Activated T-helper 2 cell treated with anti-CD3 and anti-CD28 coated beads, Interferon-gamma antibody, Interleukin-2, Interleukin-4, amounts not matched to agents 10 μg/mL and 5 μg/mL and 100 μg/mL, durations not matched to agents 14 hours and 24 hours and 36 hours (primary cell): ENCODE results near the gene IGSF1. TPM values are rescaled to one million over a fixed set of nuclear protein-coding genes. Genes with fewer than 3 reads are reported as not detected.

Source experiments
- DNase-seq: peaks from one replicate; pipeline ENCODE4 v3.0.0; 2021; ENCODE audit warnings: low spot score
- H3K27ac Mint-ChIP-seq: one replicate; pipeline ENCODE4 v1.8.0; 2021; ENCODE audit warnings: mixed read lengths
- H3K27me3 Mint-ChIP-seq: one replicate; pipeline ENCODE4 v1.8.0; 2021; ENCODE audit warnings: low read depth, mixed read lengths
- H3K36me3 Mint-ChIP-seq: one replicate; pipeline ENCODE4 v1.8.0; 2021; ENCODE audit warnings: low read depth, mixed read lengths
- H3K4me1 Mint-ChIP-seq: one replicate; pipeline ENCODE4 v1.8.0; 2021; ENCODE audit warnings: low read depth, mixed read lengths
- H3K4me3 Mint-ChIP-seq: one replicate; pipeline ENCODE4 v1.8.0; 2021; ENCODE audit warnings: low read depth, mild to moderate bottlenecking, moderate library complexity, mixed read lengths
- H3K9me3 Mint-ChIP-seq: one replicate; pipeline ENCODE4 v1.8.0; 2021; ENCODE audit warnings: mixed read lengths
- intact Hi-C: fragments of 100-400 bp; cut with micrococcal nuclease; formaldehyde crosslinking; loops from one replicate; pipeline ENCODE4 v1.15.1; 2023
- total RNA-seq: library from RNA; stranded (reverse); gene quantifications from 2 replicates; pipeline ENCODE4 v1.2.3, GENCODE V29; 2022

The IGSF1 gene
- total RNA-seq, 1 donor from 2014 or later, result 0.07 TPM

- H3K27me3 Mint-ChIP-seq, result no peaks in the 10 kb centered on the region
- H3K4me1 Mint-ChIP-seq, result no peaks in the 10 kb centered on the region
- DNase-seq, result no peak
- H3K9me3 Mint-ChIP-seq, result no peaks in the 10 kb centered on the region
- H3K36me3 Mint-ChIP-seq, result no peaks in the 10 kb centered on the region
- intact Hi-C loops, result no loop called here
- no peak overlapping the region for H3K4me3 Mint-ChIP-seq
- no peak overlapping the region for H3K27ac Mint-ChIP-seq
Observed at GRCh38 chrX:131298846-131299245, 9.7 kb upstream of the IGSF1 start.

GRCh38 chrX:131298036-131298435, 8.9 kb upstream of the IGSF1 start:
- no peaks in the 10 kb centered on the region for H3K4me1 Mint-ChIP-seq
- H3K27me3 Mint-ChIP-seq, result no peaks in the 10 kb centered on the region
- DNase-seq, result no peak
- intact Hi-C loops, result no loop called here
- no peak overlapping the region for H3K4me3 Mint-ChIP-seq
- no peaks in the 10 kb centered on the region for H3K36me3 Mint-ChIP-seq
- no peaks in the 10 kb centered on the region for H3K9me3 Mint-ChIP-seq
- no peak overlapping the region for H3K27ac Mint-ChIP-seq

- Mint-ChIP-seq H3K27me3 (peaks cover 10% of the 10 kb centered on the region), H3K4me3 (no peak overlapping the region), H3K27ac (no peak overlapping the region), H3K9me3 (no peaks in the 10 kb centered on the region), H3K4me1 (no peaks in the 10 kb centered on the region), H3K36me3 (no peaks in the 10 kb centered on the region)
- intact Hi-C loops, result no loop called here
- no peak for DNase-seq
Observed at GRCh38 chrX:131289527-131289926, 421 bp upstream of the IGSF1 start.

GRCh38 chrX:131288188-131288587, 918 bp downstream of the IGSF1 start:
- H3K27me3 Mint-ChIP-seq, result peaks cover 10% of the 10 kb centered on the region
- H3K9me3 Mint-ChIP-seq, result no peaks in the 10 kb centered on the region
- no peaks in the 10 kb centered on the region for H3K36me3 Mint-ChIP-seq
- H3K4me1 Mint-ChIP-seq, result no peaks in the 10 kb centered on the region
- H3K4me3 Mint-ChIP-seq, result no peak overlapping the region
- DNase-seq, result no peak
- intact Hi-C loops, result no loop called here
- no peak overlapping the region for H3K27ac Mint-ChIP-seq

- Mint-ChIP-seq H3K27me3 (peaks cover 10% of the 10 kb centered on the region), H3K4me1 (no peaks in the 10 kb centered on the region), H3K36me3 (no peaks in the 10 kb centered on the region), H3K9me3 (no peaks in the 10 kb centered on the region), H3K27ac (no peak overlapping the region), H3K4me3 (no peak overlapping the region)
- DNase-seq, result no peak
- intact Hi-C loops, result no loop called here
Observed at GRCh38 chrX:131287560-131288179, 1.4 kb downstream of the IGSF1 start.

- H3K27me3 Mint-ChIP-seq, result no peaks in the 10 kb centered on the region
- intact Hi-C loops, result no loop called here
- no peak overlapping the region for H3K4me3 Mint-ChIP-seq
- H3K9me3 Mint-ChIP-seq, result no peaks in the 10 kb centered on the region
- no peaks in the 10 kb centered on the region for H3K36me3 Mint-ChIP-seq
- H3K4me1 Mint-ChIP-seq, result no peaks in the 10 kb centered on the region
- no peak for DNase-seq
- H3K27ac Mint-ChIP-seq, result no peak overlapping the region
Observed at GRCh38 chrX:131279617-131280016, 9.5 kb downstream of the IGSF1 start.

GRCh38 chrX:131279197-131279596, 9.9 kb downstream of the IGSF1 start:
- no peaks in the 10 kb centered on the region for H3K9me3 Mint-ChIP-seq
- H3K27ac Mint-ChIP-seq, result no peak overlapping the region
- no peaks in the 10 kb centered on the region for H3K4me1 Mint-ChIP-seq
- no peak for DNase-seq
- intact Hi-C loops, result no loop called here
- no peak overlapping the region for H3K4me3 Mint-ChIP-seq
- no peaks in the 10 kb centered on the region for H3K36me3 Mint-ChIP-seq
- no peaks in the 10 kb centered on the region for H3K27me3 Mint-ChIP-seq

- intact Hi-C loops, result no loop called here
- Mint-ChIP-seq H3K4me3 (no peak overlapping the region), H3K4me1 (no peaks in the 10 kb centered on the region), H3K27ac (no peak overlapping the region), H3K36me3 (no peaks in the 10 kb centered on the region), H3K9me3 (no peaks in the 10 kb centered on the region), H3K27me3 (no peaks in the 10 kb centered on the region)
- DNase-seq, result no peak
Observed at GRCh38 chrX:131277543-131278136, 11.5 kb downstream of the IGSF1 start.

- no peak for DNase-seq
- no peaks in the 10 kb centered on the region for H3K9me3 Mint-ChIP-seq
- no peak overlapping the region for H3K4me3 Mint-ChIP-seq
- H3K27ac Mint-ChIP-seq, result no peak overlapping the region
- H3K4me1 Mint-ChIP-seq, result no peaks in the 10 kb centered on the region
- H3K36me3 Mint-ChIP-seq, result no peaks in the 10 kb centered on the region
- H3K27me3 Mint-ChIP-seq, result no peaks in the 10 kb centered on the region
- intact Hi-C loops, result no loop called here
Observed at GRCh38 chrX:131273011-131273410, 16.1 kb downstream of the IGSF1 start.

- DNase-seq, result no peak
Observed at GRCh38 chrX:131271826-131272225, 17.3 kb downstream of the IGSF1 start.

GRCh38 chrX:131271274-131271673, 17.8 kb downstream of the IGSF1 start:
- Mint-ChIP-seq H3K36me3 (no peaks in the 10 kb centered on the region), H3K4me3 (no peak overlapping the region), H3K4me1 (no peaks in the 10 kb centered on the region), H3K27me3 (no peaks in the 10 kb centered on the region), H3K9me3 (no peaks in the 10 kb centered on the region), H3K27ac (no peak overlapping the region)
- intact Hi-C loops, result no loop called here
- no peak for DNase-seq

More at GRCh38 chrX:131271826-131272225, 17.3 kb downstream of the IGSF1 start:
- intact Hi-C loops, result no loop called here
- Mint-ChIP-seq H3K27me3 (no peaks in the 10 kb centered on the region), H3K27ac (no peak overlapping the region), H3K9me3 (no peaks in the 10 kb centered on the region), H3K4me3 (no peak overlapping the region), H3K36me3 (no peaks in the 10 kb centered on the region), H3K4me1 (no peaks in the 10 kb centered on the region)

- H3K4me1 Mint-ChIP-seq, result no peaks in the 10 kb centered on the region
- no peak for DNase-seq
- H3K27me3 Mint-ChIP-seq, result no peaks in the 10 kb centered on the region
- H3K27ac Mint-ChIP-seq, result no peak overlapping the region
- no peaks in the 10 kb centered on the region for H3K9me3 Mint-ChIP-seq
- H3K4me3 Mint-ChIP-seq, result no peak overlapping the region
- no peaks in the 10 kb centered on the region for H3K36me3 Mint-ChIP-seq
- intact Hi-C loops, result no loop called here
Observed at GRCh38 chrX:131270080-131270479, 19.0 kb downstream of the IGSF1 start.

GRCh38 chrX:131264665-131265064, 24.4 kb downstream of the IGSF1 start:
- Mint-ChIP-seq H3K27me3 (no peaks in the 10 kb centered on the region), H3K4me3 (no peak overlapping the region), H3K27ac (no peak overlapping the region), H3K9me3 (no peaks in the 10 kb centered on the region), H3K36me3 (no peaks in the 10 kb centered on the region), H3K4me1 (peaks cover 2% of the 10 kb centered on the region)
- intact Hi-C loops, result loop anchor here (10.0 kb wide), 1 partner anchor 370 kb away; no protein-coding TSS in a partner anchor
- DNase-seq, result no peak
